T-helper 22 cell (primary cell): Measurements from ENCODE around the gene CMBL.
"Not testable (repeated sequence)": the region's sequence is repeated elsewhere in the genome, so short reads cannot be mapped to it uniquely, and the experiment has no call there.

Experiments
- DNase-seq: peaks from one replicate; pipeline ENCODE4 v3.0.0-alpha.2; 2020; ENCODE audit warnings: low read depth

Gene CMBL

GRCh38 chr5:10333154-10334006 is 25.7 kb upstream of the CMBL start:
- no peak for DNase-seq

GRCh38 chr5:10332301-10332700 is 24.6 kb upstream of the CMBL start:
- DNase-seq, result no peak

- no peak for DNase-seq
These were observed 23.7 kb upstream of the CMBL start for GRCh38 chr5:10331341-10331796.

GRCh38 chr5:10330511-10331230 is 23.0 kb upstream of the CMBL start:
- no peak for DNase-seq

- no peak for DNase-seq
These were observed 22.2 kb upstream of the CMBL start for GRCh38 chr5:10329820-10330481.

GRCh38 chr5:10329446-10329819 is 21.7 kb upstream of the CMBL start:
- no peak for DNase-seq

GRCh38 chr5:10328323-10328722 is 20.6 kb upstream of the CMBL start:
- no peak for DNase-seq

- DNase-seq, result no peak
These were observed 17.0 kb upstream of the CMBL start for GRCh38 chr5:10324518-10325370.

- no peak for DNase-seq
These were observed 16.1 kb upstream of the CMBL start for GRCh38 chr5:10323588-10324488.

- no peak for DNase-seq
These were observed 14.2 kb upstream of the CMBL start for GRCh38 chr5:10321882-10322281.

- DNase-seq, result no peak
These were observed 13.1 kb upstream of the CMBL start for GRCh38 chr5:10320793-10321192.

- no peak for DNase-seq
These were observed 11.6 kb upstream of the CMBL start for GRCh38 chr5:10319202-10319851.

- DNase-seq, result no peak
These were observed 10.4 kb upstream of the CMBL start for GRCh38 chr5:10317825-10318682.

GRCh38 chr5:10315824-10316509 is 8.3 kb upstream of the CMBL start:
- no peak for DNase-seq

GRCh38 chr5:10315201-10315600 is 7.5 kb upstream of the CMBL start:
- no peak for DNase-seq

- DNase-seq, result no peak
These were observed 4.1 kb upstream of the CMBL start for GRCh38 chr5:10311595-10312425.

GRCh38 chr5:10310835-10311570 is 3.3 kb upstream of the CMBL start:
- not testable (repeated sequence) for DNase-seq
